Stomach smooth muscle (tissue), 2 donors: ENCODE measurements around the gene CCDC63.

ENCODE experiments used
- H3K27ac ChIP-seq: one replicate; pipeline ENCODE4 v1.7.0; 2013; ENCODE audit warnings: mild to moderate bottlenecking, low read length, inconsistent platforms
- H3K27me3 ChIP-seq, 2 donors: one replicate each; pipeline ENCODE4 v1.7.0; 2013; ENCODE audit warnings: low read length in 2 of 2; ENCODE audit not compliant: insufficient read depth in 2 of 2, control insufficient read depth in 1 of 2
- H3K36me3 ChIP-seq, 2 donors: one replicate each; pipeline ENCODE4 v1.7.0; 2013; ENCODE audit warnings: low read length in 2 of 2; ENCODE audit not compliant: control insufficient read depth in 2 of 2, insufficient read depth in 2 of 2
- H3K4me1 ChIP-seq: one replicate; pipeline ENCODE4 v1.7.0; 2013; ENCODE audit warnings: low read length; ENCODE audit not compliant: control insufficient read depth, insufficient read depth
- H3K4me3 ChIP-seq, 2 donors: one replicate each; pipeline ENCODE4 v1.7.0; 2013; ENCODE audit warnings: low read length in 2 of 2
- H3K9ac ChIP-seq, 2 donors: one replicate each; pipeline ENCODE4 v1.7.0; 2013; ENCODE audit warnings: low read length in 2 of 2, mild to moderate bottlenecking in 1 of 2
- H3K9me3 ChIP-seq, 2 donors: one replicate each; pipeline ENCODE4 v1.7.0; 2013; ENCODE audit warnings: low read length in 2 of 2; ENCODE audit not compliant: control insufficient read depth in 2 of 2
- donor health status: healthy.
- donor health status: Pancreatic carcinoma.

CCDC63 gene

GRCh38 chr12:110818511-110818910, 28.3 kb upstream of the CCDC63 start:
- Histone ChIP-seq H3K9me3 (no peaks in the 10 kb centered on the region), H3K27ac (no peak overlapping the region), H3K9ac (no peak overlapping the region), H3K27me3 (peaks cover 0 to 5% of the 10 kb centered on the region in 2 donors), H3K36me3 (no peaks in the 10 kb centered on the region), H3K4me1 (no peaks in the 10 kb centered on the region), H3K4me3 (no peak overlapping the region)

- H3K36me3 ChIP-seq, result no peaks in the 10 kb centered on the region
- peaks cover 0 to 2% of the 10 kb centered on the region in 2 donors for H3K27me3 ChIP-seq
- H3K4me3 ChIP-seq, result no peak overlapping the region
- H3K4me1 ChIP-seq, result no peaks in the 10 kb centered on the region
- no peak overlapping the region for H3K27ac ChIP-seq
- no peak overlapping the region for H3K9ac ChIP-seq
- H3K9me3 ChIP-seq, result no peaks in the 10 kb centered on the region
Measured at GRCh38 chr12:110819150-110819549, 27.6 kb upstream of the CCDC63 start.

DNA sequence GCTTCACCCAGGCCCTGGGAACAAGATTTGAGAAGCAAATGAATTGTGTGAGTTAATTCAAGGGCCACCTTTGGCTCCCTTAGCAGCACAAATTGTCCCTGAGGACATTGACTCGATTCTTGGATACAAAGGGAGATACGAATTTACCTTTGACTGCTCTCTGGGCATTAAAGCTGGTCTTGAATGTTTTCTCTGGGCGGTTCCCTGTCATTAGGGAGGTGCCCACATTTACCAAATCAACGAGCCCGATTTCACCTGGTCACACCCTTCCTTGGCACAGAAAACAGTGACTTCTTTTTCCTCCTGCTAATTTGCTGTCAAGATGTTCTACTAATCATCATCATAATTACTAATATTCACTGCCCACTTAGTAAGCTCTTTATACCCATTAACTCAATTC, 27.1 kb upstream of the CCDC63 start:
- H3K4me1 ChIP-seq, result no peaks in the 10 kb centered on the region
- no peaks in the 10 kb centered on the region for H3K27me3 ChIP-seq
- H3K36me3 ChIP-seq, result no peaks in the 10 kb centered on the region
- no peaks in the 10 kb centered on the region for H3K9me3 ChIP-seq
- no peak overlapping the region for H3K9ac ChIP-seq
- H3K27ac ChIP-seq, result no peak overlapping the region
- no peak overlapping the region for H3K4me3 ChIP-seq

DNA sequence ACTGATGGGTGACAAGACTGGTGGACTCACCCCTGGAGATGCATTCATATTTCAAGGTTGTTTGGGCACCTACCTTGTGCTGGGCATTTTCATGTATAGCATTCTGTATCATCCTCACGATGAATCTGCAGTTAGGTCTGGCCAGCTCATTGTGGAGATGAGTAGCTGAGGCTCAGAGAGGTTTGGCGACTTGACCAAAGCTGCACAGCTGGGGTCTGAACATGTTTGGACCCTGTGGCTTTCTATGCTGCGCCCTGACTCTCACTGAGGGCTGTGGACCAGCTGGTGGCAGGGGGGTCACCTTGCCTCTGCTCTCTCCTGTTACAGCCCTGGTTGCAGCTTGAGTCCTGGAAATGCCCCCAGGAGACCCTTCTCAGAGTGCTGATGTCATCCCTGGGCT, 24.9 kb upstream of the CCDC63 start:
- H3K4me3 ChIP-seq, result no peak overlapping the region
- H3K27ac ChIP-seq, result no peak overlapping the region
- no peaks in the 10 kb centered on the region for H3K4me1 ChIP-seq
- no peaks in the 10 kb centered on the region for H3K9me3 ChIP-seq
- no peak overlapping the region for H3K9ac ChIP-seq
- H3K27me3 ChIP-seq, result no peaks in the 10 kb centered on the region
- H3K36me3 ChIP-seq, result no peaks in the 10 kb centered on the region

- Histone ChIP-seq H3K4me1 (no peaks in the 10 kb centered on the region), H3K36me3 (no peaks in the 10 kb centered on the region), H3K9me3 (no peaks in the 10 kb centered on the region), H3K27me3 (no peaks in the 10 kb centered on the region), H3K27ac (no peak overlapping the region), H3K4me3 (no peak overlapping the region), H3K9ac (no peak overlapping the region)
Measured at GRCh38 chr12:110822821-110823415, 23.9 kb upstream of the CCDC63 start.

GRCh38 chr12:110824342-110824741, 22.4 kb upstream of the CCDC63 start:
- Histone ChIP-seq H3K36me3 (no peaks in the 10 kb centered on the region), H3K4me1 (no peaks in the 10 kb centered on the region), H3K9me3 (no peaks in the 10 kb centered on the region), H3K4me3 (no peak overlapping the region), H3K27ac (no peak overlapping the region), H3K9ac (no peak overlapping the region), H3K27me3 (no peaks in the 10 kb centered on the region)

DNA sequence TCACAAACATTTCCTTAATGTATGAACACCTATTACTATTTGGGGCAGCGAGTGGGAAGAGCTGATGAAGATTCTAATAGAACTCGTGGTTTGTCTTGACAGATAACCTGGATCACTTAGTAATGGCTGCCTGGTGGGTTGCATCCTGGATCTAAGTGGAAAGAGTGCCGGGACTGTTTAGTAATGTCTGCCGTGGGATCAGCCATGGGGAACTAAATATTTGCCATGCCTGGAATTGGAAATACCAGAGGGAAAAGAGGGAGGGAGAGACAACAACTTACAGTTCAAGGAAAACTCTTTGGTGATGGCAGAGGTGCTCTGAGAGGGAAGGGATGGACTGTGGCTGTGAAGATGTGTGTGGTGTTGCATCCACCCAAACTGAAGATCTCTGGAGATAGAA, 21.3 kb upstream of the CCDC63 start:
- Histone ChIP-seq H3K4me3 (no peak overlapping the region), H3K4me1 (no peaks in the 10 kb centered on the region), H3K9ac (no peak overlapping the region), H3K27ac (no peak overlapping the region), H3K9me3 (no peaks in the 10 kb centered on the region), H3K27me3 (no peaks in the 10 kb centered on the region), H3K36me3 (no peaks in the 10 kb centered on the region)

DNA sequence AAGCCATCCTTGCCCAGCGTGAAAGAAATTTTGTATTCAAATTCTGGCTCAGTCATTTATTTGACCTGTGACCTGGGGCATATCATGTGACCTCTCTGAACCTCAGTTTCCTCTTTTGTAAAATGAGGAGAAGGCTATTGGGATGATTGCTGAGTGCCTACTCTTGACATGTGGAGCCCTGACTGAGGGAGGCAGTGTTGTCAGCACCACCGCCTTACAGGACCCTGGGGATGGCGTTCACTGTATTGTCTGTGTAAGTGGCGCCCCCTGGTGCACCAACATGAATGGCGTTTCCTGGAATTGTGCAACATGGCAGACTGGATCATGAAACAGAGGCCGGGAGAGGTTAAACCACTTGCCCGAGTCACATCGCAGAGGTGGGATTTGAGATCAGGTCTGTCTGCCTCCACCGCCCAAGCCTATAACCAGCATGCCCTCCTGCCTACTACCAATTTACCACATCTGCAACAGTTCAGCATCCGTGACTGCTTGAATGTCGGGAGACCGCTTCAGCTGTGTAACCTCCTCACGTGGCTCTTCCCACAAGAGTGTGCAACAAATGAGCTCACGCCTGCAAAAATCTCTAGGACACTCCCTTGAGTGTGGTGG, 20.1 kb upstream of the CCDC63 start:
- H3K4me1 ChIP-seq, result no peaks in the 10 kb centered on the region
- H3K9ac ChIP-seq, result no peak overlapping the region
- H3K27ac ChIP-seq, result no peak overlapping the region
- H3K36me3 ChIP-seq, result no peaks in the 10 kb centered on the region
- H3K9me3 ChIP-seq, result no peaks in the 10 kb centered on the region
- no peaks in the 10 kb centered on the region for H3K27me3 ChIP-seq
- peak overlapping the region in 1 of 2 donors; percentile 22 for H3K4me3 ChIP-seq

DNA sequence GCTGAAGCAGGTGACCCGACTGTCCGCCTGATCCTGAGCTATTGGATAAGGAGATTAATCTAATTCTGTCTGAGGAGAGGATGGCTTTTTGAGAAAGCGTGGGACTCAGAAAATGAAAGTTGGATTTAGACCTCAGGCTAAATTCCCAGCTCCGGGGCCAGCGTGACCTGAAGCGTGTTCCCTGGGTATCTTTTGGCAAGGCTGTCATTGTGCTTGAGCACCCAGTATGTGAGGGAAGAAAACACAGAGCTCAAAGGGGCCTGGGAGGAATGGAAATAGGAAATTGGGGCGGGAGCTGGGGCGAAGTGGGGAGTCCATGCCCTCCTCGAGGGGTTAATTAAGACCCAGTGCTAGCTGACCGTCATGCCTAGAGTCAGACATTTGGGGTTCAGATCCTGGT, 17.5 kb upstream of the CCDC63 start:
- H3K27ac ChIP-seq, result no peak overlapping the region
- H3K36me3 ChIP-seq, result no peaks in the 10 kb centered on the region
- no peak overlapping the region for H3K9ac ChIP-seq
- H3K27me3 ChIP-seq, result no peaks in the 10 kb centered on the region
- no peaks in the 10 kb centered on the region for H3K9me3 ChIP-seq
- no peak overlapping the region for H3K4me3 ChIP-seq
- H3K4me1 ChIP-seq, result no peaks in the 10 kb centered on the region

DNA sequence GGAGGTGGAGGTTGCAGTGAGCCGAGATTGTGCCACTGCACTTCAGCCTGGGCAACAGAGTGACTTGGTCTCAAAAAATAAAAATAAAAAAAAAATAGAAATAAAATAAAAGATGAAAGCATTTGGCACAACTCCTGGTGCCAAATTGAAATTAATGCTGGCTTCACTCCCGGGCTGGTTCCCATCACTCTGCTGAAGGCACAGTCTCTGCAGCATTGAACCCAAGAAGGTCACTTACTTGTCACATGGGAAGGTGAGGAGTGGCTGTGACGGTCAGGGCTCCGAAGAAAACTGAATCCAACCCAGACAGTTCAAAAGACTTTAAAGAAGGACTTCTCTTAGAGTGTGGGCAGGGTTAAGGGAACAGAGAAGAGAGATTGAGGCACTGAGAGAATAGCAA, 10.5 kb upstream of the CCDC63 start:
- Histone ChIP-seq H3K4me3 (no peak overlapping the region), H3K27me3 (no peaks in the 10 kb centered on the region), H3K4me1 (no peaks in the 10 kb centered on the region), H3K36me3 (no peaks in the 10 kb centered on the region), H3K27ac (no peak overlapping the region), H3K9me3 (no peaks in the 10 kb centered on the region), H3K9ac (no peak overlapping the region)

- Histone ChIP-seq H3K9me3 (no peaks in the 10 kb centered on the region), H3K27me3 (no peaks in the 10 kb centered on the region), H3K4me1 (peaks cover 10% of the 10 kb centered on the region), H3K9ac (no peak overlapping the region), H3K4me3 (no peak overlapping the region), H3K36me3 (no peaks in the 10 kb centered on the region), H3K27ac (no peak overlapping the region)
Measured at GRCh38 chr12:110841007-110841406, 5.8 kb upstream of the CCDC63 start.
